Right lobe of liver (tissue), 4 donors: Measurements from ENCODE around the gene ITGA8.

Experiments used
- CTCF ChIP-seq, 4 donors: fragments of 200-600 bp in 3 of 4; fragments of 450-650 bp in 1 of 4; IDR thresholded peaks; one replicate each; pipeline versions ENCODE4 v1.5.1 to v1.8.0; 2016 to 2022; ENCODE audit warnings: antibody characterized with exemption in 4 of 4, mild to moderate bottlenecking in 2 of 4
- POLR2A ChIP-seq: fragments of 450-650 bp; IDR thresholded peaks from one replicate; pipeline ENCODE4 v1.6.1; 2017; ENCODE audit warnings: antibody characterized with exemption, mild to moderate bottlenecking
- donor health status: DM: no; HTN: no; CAD: no.
- donor health status: DM: no; HTN: no; CAD: no.
- donor health status: DM: no; HTN: yes; CAD: no.

- TF ChIP-seq CTCF (IDR thresholded peaks at IDR 0.05): no peak
- TF ChIP-seq POLR2A: no peak
These were observed 156.5 kb downstream of the ITGA8 start for GRCh38 chr10:15563246-15563645.
